HG02981 (cell line): ENCODE data around the gene PHTF1.

Experiments used
- ATAC-seq: cut with Tn5 transposase; IDR thresholded peaks from one replicate; pipeline ENCODE4 v1.9.1; 2021; ENCODE audit warnings: mild to moderate bottlenecking, moderate library complexity; ENCODE audit not compliant: unreplicated experiment

The PHTF1 gene

GRCh38 chr1:113759333-113760101 lies at the start of gene PHTF1:
TSS of gene PHTF1 (minus strand) at chr1:113759486. CDS start at chr1:113758703, 783 bp downstream.
- peak; percentile 83 for ATAC-seq

- no peak for ATAC-seq
Measured at GRCh38 chr1:113808450-113809195, 49.3 kb upstream of the PHTF1 start.

DNA sequence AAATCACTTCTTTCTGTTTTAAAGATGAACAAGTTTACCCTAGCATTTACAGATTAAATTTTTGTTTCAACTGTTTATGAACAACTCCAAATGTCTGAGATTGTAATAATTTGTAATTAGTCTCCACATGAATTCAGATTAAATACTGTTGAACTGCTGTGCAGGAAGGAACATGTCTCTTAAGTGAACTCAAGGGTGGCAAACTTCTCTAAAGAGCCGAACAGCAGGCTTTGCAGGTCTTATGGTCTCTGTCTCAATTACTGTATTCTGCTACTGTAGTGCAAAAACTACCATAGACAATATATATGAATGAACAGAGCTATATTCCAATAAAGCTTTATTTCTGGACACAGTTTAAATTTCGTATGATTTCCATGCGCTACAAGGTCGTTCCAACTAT lies 46.4 kb upstream of the PHTF1 start:
- ATAC-seq = no peak

GRCh38 chr1:113805256-113805531 lies 45.9 kb upstream of the PHTF1 start:
- ATAC-seq = no peak

GRCh38 chr1:113804421-113805255 lies 45.4 kb upstream of the PHTF1 start:
- ATAC-seq = no peak

GRCh38 chr1:113802367-113803007 lies 43.2 kb upstream of the PHTF1 start:
- ATAC-seq = no peak

DNA sequence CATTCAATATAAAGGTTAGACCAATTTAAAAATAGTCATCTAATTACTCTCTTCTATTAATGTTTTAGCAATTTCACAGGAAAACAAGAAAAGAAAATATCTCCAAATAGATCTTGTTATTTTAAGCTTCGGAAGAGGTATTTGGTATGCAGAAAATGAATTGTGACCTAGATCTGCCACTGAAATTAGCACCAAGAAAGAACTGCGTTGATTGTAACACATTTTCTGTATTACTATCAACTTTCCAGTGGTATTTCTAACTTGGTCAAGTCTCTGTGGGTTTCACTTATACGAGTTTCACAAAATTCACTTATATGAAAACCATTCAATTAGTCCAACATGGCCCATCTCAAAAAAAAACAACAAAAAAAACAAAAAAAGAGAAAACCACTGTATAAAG lies 41.2 kb upstream of the PHTF1 start:
- no peak for ATAC-seq

- ATAC-seq = no peak
Measured at GRCh38 chr1:113797472-113797871, 38.2 kb upstream of the PHTF1 start.

DNA sequence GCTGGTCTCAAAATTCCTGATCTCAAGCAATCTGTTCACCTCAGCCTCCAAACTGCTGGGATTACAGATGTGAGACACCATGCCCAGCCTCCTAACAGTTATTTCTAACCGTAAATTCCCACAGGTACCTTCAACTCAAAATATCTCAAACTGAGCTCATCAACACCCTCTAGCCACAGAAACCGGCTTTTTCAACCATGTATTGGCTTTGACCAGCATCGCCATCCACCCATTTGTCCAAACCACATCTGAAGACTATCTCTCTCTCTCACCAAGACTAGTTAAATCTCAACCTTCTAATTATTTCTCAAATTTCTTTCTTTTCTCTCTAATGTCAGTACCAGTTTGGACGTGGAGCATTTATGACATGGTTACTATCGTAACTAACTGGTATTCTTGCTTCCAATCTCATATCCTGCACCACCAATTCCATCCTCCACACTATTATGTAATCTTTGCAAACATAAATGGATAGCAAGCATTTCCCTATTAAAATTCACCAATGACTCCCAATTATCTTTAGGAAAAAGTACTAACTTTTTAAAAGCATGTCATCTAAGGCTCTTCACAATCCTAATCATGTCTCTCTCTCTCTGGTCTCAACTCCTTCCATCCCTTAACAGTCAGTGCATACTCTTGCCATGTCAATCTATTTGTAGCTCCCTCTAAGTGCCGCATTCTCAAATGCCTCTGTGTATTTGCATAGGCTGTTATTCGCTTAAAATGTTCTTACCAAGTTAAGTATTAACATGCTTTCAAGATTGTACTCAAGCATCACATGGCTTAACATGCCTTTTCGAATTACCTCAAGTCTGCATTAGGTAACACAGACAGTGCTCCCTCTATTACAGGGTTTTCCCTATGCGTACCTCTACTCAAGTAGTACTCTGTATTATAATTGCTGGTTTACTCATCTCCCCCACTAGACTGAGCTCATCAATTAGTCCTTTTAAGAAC lies 34.9 kb upstream of the PHTF1 start:
- peak; percentile 62 for ATAC-seq

- no peak for ATAC-seq
Measured at GRCh38 chr1:113792986-113793385, 33.7 kb upstream of the PHTF1 start.

GRCh38 chr1:113792471-113792870 lies 33.2 kb upstream of the PHTF1 start:
- ATAC-seq = peak; percentile 40

DNA sequence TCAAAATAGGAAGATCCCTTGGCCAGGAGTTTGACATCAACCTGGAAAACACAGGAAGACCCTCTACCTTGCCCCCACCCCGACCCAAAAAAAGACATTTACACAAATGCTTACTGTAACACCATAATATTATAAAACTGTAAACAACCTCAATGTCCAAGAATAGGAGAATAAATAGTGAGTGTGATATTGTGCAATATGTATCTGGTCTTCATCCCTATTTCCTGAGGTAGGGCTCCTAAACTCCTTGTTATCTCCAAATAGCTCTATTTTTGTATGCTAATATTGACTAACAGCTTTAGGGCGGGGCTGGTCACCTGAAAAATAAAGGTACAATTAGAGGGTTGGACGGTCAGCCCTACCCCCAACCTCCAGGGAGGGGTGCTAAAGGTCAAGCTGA lies 29.5 kb upstream of the PHTF1 start:
- ATAC-seq = no peak

DNA sequence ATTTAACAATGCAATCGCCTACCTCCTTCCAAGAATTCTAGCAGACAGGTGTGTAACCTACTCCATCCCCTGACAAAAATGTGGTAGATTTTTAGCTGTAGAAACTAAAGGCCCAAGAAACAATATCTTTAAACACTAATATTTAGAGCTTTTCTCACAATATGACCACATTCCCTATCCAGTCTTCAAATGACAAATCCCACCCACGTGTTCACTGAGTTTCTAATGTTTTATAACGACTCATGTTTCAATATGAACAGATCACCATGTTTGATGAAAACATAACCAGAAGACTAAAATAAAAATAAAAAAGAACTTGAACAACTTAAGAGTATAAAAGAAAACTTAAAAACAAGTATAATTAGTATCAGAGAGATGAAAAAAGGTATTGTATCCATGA lies 28.4 kb upstream of the PHTF1 start:
- no peak for ATAC-seq

GRCh38 chr1:113786069-113786468 lies 26.8 kb upstream of the PHTF1 start:
- no peak for ATAC-seq

DNA sequence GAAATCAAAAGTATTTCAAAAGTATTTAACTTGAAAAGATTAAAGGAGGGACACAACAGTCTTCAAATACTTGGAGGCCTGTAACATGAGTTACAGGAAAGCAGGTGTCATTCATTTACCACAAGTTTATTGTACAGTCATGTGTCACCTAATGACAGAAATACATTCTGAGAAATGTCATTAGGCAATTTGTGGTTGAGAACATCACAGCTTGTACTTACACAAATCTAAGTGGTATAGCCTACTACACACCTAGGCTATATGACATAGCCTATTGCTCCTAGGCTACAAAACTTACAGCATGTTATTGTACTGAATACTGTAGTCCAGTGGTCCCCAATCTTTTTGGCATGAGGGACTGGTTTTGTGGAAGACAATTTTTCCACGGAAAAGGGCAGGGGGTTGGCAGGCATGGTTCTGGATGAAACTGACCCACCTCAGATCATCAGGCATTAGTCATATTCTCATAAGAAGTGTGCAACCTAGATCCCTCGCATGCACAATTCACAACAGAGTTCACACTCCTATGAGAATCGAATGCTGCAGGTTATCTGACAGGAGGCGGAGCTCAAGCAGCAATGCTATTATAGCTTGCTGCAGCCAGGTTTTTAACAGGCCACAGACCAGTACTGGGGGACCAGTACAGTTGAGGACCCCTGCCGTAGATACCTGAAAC lies 25.0 kb upstream of the PHTF1 start:
- peak; percentile 64 for ATAC-seq

- peak; percentile 81 for ATAC-seq
Measured at GRCh38 chr1:113783254-113784103, 24.2 kb upstream of the PHTF1 start.

- ATAC-seq = no peak
Measured at GRCh38 chr1:113782406-113782805, 23.1 kb upstream of the PHTF1 start.

DNA sequence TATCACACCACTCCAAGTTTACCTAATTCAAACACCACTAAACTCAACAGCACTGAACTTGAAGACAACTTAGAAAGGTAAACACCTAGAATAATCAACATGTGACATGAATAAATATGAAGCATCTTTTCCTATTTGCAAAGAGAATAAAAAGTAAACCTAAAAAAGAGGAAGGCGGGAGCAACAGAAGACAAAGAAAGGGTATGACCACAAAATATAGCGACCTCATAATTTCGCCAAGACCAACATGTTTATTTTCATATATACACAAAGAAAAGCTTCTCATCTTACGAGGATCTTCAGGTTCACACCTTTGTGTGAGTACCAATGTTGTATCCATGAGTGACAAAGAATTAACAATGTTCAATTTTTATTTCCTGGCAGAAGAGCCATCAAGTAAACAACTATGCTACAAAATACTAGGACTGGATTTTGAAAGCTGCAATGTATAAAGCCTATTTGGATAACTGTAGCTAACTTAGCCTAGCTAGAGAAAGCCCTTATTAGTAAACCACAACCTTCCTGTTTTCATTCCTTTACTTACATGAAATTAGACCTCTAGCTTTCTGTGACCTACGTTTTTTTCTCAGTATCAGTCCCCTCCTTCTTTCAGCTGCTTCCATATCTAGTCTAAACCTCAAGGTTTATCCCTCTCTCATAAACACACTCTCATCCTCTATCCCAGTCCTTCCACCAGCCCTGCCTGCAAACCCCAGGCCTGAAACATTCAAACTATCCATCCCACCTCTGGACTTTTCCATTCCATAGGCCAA lies 21.3 kb upstream of the PHTF1 start:
- peak; percentile 35 for ATAC-seq
